ENCODE data around the gene OR7D2.

GRCh38 chr19:9187191-9187590 lies 8.4 kb downstream of the OR7D2 start:
- TF ChIP-seq, protein P1, sequence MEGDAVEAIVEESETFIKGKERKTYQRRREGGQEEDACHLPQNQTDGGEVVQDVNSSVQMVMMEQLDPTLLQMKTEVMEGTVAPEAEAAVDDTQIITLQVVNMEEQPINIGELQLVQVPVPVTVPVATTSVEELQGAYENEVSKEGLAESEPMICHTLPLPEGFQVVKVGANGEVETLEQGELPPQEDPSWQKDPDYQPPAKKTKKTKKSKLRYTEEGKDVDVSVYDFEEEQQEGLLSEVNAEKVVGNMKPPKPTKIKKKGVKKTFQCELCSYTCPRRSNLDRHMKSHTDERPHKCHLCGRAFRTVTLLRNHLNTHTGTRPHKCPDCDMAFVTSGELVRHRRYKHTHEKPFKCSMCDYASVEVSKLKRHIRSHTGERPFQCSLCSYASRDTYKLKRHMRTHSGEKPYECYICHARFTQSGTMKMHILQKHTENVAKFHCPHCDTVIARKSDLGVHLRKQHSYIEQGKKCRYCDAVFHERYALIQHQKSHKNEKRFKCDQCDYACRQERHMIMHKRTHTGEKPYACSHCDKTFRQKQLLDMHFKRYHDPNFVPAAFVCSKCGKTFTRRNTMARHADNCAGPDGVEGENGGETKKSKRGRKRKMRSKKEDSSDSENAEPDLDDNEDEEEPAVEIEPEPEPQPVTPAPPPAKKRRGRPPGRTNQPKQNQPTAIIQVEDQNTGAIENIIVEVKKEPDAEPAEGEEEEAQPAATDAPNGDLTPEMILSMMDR (IDR thresholded peaks at IDR 0.05; ENCODE audit: low read depth, low read length, poor library complexity, severe bottlenecking), result no peak
- no peak for TF ChIP-seq EZH2phosphoT487 (IDR thresholded peaks at IDR 0.05; ENCODE audit: borderline replicate concordance, low read length)
